ENCODE data around the gene LDLRAD4. TPM values are rescaled to one million over a fixed set of nuclear protein-coding genes. Genes with fewer than 3 reads are reported as not detected.

LDLRAD4 gene
- total RNA-seq, 1 experiment from 2014 or later = 1.7 TPM

GRCh38 chr18:13630716-13631268 lies 412.2 kb downstream of the LDLRAD4 start:
- no TSS peak for BruUV-seq (replicated peaks)
- ChIA-PET POLR2A (ENCODE audit: unreplicated experiment) (no interaction called here), CTCF (no interaction called here)

DNA sequence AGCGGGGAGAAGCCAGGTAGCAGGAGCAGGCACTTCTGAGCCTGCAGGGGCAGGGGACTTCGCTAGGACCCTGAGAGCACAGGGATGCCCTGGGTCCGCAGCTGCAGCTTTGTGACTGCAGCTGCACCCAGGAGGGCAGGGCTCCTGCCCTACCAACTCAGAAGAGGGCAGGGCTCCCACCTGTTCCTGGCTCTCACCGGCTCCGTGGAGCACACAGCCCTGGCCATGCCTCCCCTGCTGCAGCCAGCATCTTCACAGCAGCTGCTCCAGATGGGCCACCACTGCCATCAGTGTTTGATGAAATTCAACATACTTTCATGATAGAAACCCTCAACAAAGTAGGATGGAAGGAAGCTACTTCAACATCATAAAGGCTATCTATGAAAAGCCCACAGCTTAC lies 415.1 kb downstream of the LDLRAD4 start:
- intact Hi-C loops (cut with micrococcal nuclease; ENCODE audit: unreplicated experiment) = loop anchor here (5.0 to 10.0 kb wide), 3 partner anchors 164 to 1241 kb away; no protein-coding TSS in a partner anchor
- Histone ChIP-seq H3K4me3 (no peak overlapping the region), H3K36me3 (ENCODE audit: low read depth) (no peaks in the 10 kb centered on the region), H3K79me2 (ENCODE audit: low read depth) (no peaks in the 10 kb centered on the region), H3K4me2 (no peak overlapping the region), H4K20me1 (ENCODE audit: insufficient read depth) (no peaks in the 10 kb centered on the region), H3K4me1 (replicated peaks; ENCODE audit: insufficient read depth) (no peaks in the 10 kb centered on the region), H3F3A (ENCODE audit: insufficient read depth, low read depth) (no peaks in the 10 kb centered on the region), H3K9me2 (ENCODE audit: insufficient read depth) (no peaks in the 10 kb centered on the region), H3K9me3 (ENCODE audit: insufficient read depth, low read depth) (no peaks in the 10 kb centered on the region), H2AFZ (no peak overlapping the region), H3K27me3 (ENCODE audit: insufficient read depth, low read depth) (peaks cover 67% of the 10 kb centered on the region), H3K27ac (no peak overlapping the region)
- no peak for TF ChIP-seq CTCF (conservative IDR thresholded peaks at IDR 0.05)
- no peak for TF ChIP-seq EZH2 (IDR thresholded peaks at IDR 0.05; ENCODE audit: low read depth)
- BruUV-seq (replicated peaks) = no TSS peak
- ChIA-PET CTCF (no interaction called here), POLR2A (ENCODE audit: unreplicated experiment) (no interaction called here)
- DNase-seq = no peak

More at GRCh38 chr18:13630716-13631268, 412.2 kb downstream of the LDLRAD4 start:
- H3K36me3 ChIP-seq (ENCODE audit: low read depth) = no peaks in the 10 kb centered on the region
- no peak overlapping the region for H3K27ac ChIP-seq
- H3F3A ChIP-seq (ENCODE audit: insufficient read depth, low read depth) = no peaks in the 10 kb centered on the region
- H3K27me3 ChIP-seq (ENCODE audit: insufficient read depth, low read depth) = peaks cover 65% of the 10 kb centered on the region
- intact Hi-C loops (cut with micrococcal nuclease; ENCODE audit: unreplicated experiment) = loop anchor here (1.0 to 10.0 kb wide), 6 partner anchors 72 to 1238 kb away; no protein-coding TSS in a partner anchor
- no peaks in the 10 kb centered on the region for H3K79me2 ChIP-seq (ENCODE audit: low read depth)
- no peak overlapping the region for H2AFZ ChIP-seq
- H3K9me2 ChIP-seq (ENCODE audit: insufficient read depth) = no peaks in the 10 kb centered on the region
- H3K4me3 ChIP-seq = no peak overlapping the region
- DNase-seq = no peak
- H4K20me1 ChIP-seq (ENCODE audit: insufficient read depth) = no peaks in the 10 kb centered on the region
- TF ChIP-seq EZH2 (IDR thresholded peaks at IDR 0.05; ENCODE audit: low read depth) = no peak
- TF ChIP-seq CTCF (conservative IDR thresholded peaks at IDR 0.05) = no peak
- H3K9me3 ChIP-seq (ENCODE audit: insufficient read depth, low read depth) = no peaks in the 10 kb centered on the region
- no peaks in the 10 kb centered on the region for H3K4me1 ChIP-seq (replicated peaks; ENCODE audit: insufficient read depth)
- no peak overlapping the region for H3K4me2 ChIP-seq

GRCh38 chr18:13635046-13635445 lies 416.5 kb downstream of the LDLRAD4 start:
- Histone ChIP-seq H3K27me3 (ENCODE audit: insufficient read depth, low read depth) (peaks cover 69% of the 10 kb centered on the region), H4K20me1 (ENCODE audit: insufficient read depth) (no peaks in the 10 kb centered on the region), H3F3A (ENCODE audit: insufficient read depth, low read depth) (no peaks in the 10 kb centered on the region), H3K9me3 (ENCODE audit: insufficient read depth, low read depth) (no peaks in the 10 kb centered on the region), H3K9me2 (ENCODE audit: insufficient read depth) (no peaks in the 10 kb centered on the region), H3K36me3 (ENCODE audit: low read depth) (no peaks in the 10 kb centered on the region), H3K79me2 (ENCODE audit: low read depth) (no peaks in the 10 kb centered on the region), H3K4me3 (no peak overlapping the region), H2AFZ (no peak overlapping the region), H3K27ac (no peak overlapping the region), H3K4me1 (replicated peaks; ENCODE audit: insufficient read depth) (no peaks in the 10 kb centered on the region), H3K4me2 (no peak overlapping the region)
- ChIA-PET CTCF (no interaction called here), POLR2A (ENCODE audit: unreplicated experiment) (interaction anchor here (0.7 kb wide), 1 partner anchor 552 kb away, joined by 9 read pairs; no protein-coding TSS in a partner anchor)
- no peak for TF ChIP-seq EZH2 (IDR thresholded peaks at IDR 0.05; ENCODE audit: low read depth)
- no peak for TF ChIP-seq CTCF (conservative IDR thresholded peaks at IDR 0.05)
- intact Hi-C loops (cut with micrococcal nuclease; ENCODE audit: unreplicated experiment) = loop anchor here (10.0 kb wide), 1 partner anchor 470 kb away; no protein-coding TSS in a partner anchor
- no TSS peak for BruUV-seq (replicated peaks)
- no peak for DNase-seq

All from PC-9 (cell line).